Neutrophil (primary cell): ENCODE measurements around the gene MT1X.

Experiments
- H3K27ac ChIP-seq: fragments of 200-600 bp; sonication (generic); 2 replicates; pipeline ENCODE4 v1.5.1; 2016; ENCODE audit warnings: mild to moderate bottlenecking, moderate library complexity
- H3K27me3 ChIP-seq: fragments of 200-600 bp; sonication (generic); 2 replicates; pipeline ENCODE4 v1.6.0; 2016; ENCODE audit warnings: mild to moderate bottlenecking
- H3K36me3 ChIP-seq: fragments of 200-600 bp; sonication (generic); 2 replicates; pipeline ENCODE4 v1.5.1; 2017
- H3K4me1 ChIP-seq, 2 experiments: fragments of 200-600 bp in 1 of 2; sonication (generic) in 1 of 2; 1 replicate in 1 of 2; 2 replicates in 1 of 2; pipeline versions ENCODE4 v1.5.1 to v1.6.1; 2013 to 2016; ENCODE audit warnings: low read depth in 1 of 2, low read length in 1 of 2, mild to moderate bottlenecking in 1 of 2, moderate library complexity in 1 of 2; ENCODE audit not compliant: control insufficient read depth in 1 of 2, insufficient read depth in 1 of 2
- H3K4me3 ChIP-seq, 2 experiments: fragments of 200-600 bp in 1 of 2; sonication (generic) in 1 of 2; 1 replicate in 1 of 2; 2 replicates in 1 of 2; pipeline ENCODE4 v1.5.1; 2013 to 2016; ENCODE audit warnings: low read depth in 1 of 2, low read length in 1 of 2, mild to moderate bottlenecking in 1 of 2, moderate library complexity in 1 of 2
- H3K9me3 ChIP-seq: fragments of 200-600 bp; sonication (generic); 2 replicates; pipeline ENCODE4 v1.5.1; 2016
- TF ChIP-seq, protein P1 (sequence below): fragments of 200-600 bp; sonication (generic); IDR thresholded peaks from 2 replicates; pipeline ENCODE4 v1.5.1; 2016; ENCODE audit warnings: antibody characterized with exemption

MT1X gene

DNA sequence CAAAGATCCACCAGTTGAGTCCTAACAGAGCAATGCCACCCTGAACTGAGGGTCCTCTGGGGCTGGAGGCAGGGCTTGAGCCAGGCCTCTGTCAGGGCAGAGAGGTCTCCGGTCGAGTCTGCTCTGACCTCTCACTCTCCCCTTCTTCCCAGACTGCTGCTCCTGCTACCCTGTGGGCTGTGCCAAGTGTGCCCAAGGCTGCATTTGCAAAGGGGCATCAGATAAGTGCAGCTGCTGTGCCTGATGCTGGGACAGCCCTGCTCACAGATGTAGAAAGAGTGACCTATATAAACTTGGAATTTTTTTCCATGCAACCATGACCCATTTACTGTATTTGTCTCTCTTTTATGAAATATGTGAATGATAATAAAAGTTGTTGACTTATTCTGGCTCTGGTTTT, 33.0 kb upstream of the MT1X start:
- H3K9me3 ChIP-seq = no peaks in the 10 kb centered on the region
- no peak overlapping the region for H3K4me3 ChIP-seq
- H3K27me3 ChIP-seq = peaks cover 98% of the 10 kb centered on the region
- TF ChIP-seq, protein P1, sequence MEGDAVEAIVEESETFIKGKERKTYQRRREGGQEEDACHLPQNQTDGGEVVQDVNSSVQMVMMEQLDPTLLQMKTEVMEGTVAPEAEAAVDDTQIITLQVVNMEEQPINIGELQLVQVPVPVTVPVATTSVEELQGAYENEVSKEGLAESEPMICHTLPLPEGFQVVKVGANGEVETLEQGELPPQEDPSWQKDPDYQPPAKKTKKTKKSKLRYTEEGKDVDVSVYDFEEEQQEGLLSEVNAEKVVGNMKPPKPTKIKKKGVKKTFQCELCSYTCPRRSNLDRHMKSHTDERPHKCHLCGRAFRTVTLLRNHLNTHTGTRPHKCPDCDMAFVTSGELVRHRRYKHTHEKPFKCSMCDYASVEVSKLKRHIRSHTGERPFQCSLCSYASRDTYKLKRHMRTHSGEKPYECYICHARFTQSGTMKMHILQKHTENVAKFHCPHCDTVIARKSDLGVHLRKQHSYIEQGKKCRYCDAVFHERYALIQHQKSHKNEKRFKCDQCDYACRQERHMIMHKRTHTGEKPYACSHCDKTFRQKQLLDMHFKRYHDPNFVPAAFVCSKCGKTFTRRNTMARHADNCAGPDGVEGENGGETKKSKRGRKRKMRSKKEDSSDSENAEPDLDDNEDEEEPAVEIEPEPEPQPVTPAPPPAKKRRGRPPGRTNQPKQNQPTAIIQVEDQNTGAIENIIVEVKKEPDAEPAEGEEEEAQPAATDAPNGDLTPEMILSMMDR = no peak
- H3K36me3 ChIP-seq = no peaks in the 10 kb centered on the region
- H3K27ac ChIP-seq = no peak overlapping the region
- no peaks in the 10 kb centered on the region for H3K4me1 ChIP-seq

DNA sequence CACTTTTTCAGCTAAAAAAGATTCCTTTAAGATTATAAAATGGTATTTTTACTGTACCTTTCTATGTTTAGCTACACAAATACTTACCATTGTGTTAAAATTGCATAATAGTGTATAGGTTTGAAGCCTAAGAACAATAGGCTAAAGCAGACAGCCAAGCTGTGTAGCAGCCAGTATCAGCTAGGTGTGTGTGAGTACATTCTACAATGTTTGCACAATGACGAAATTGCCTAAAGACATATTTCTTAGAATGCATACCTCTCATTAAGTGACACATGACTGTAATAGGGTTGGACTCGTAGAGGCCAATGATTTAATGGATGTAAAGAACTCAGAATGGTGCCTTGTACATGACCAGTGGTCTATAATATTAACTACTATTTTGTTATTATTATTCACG, 32.5 kb upstream of the MT1X start:
- Histone ChIP-seq H3K9me3 (no peaks in the 10 kb centered on the region), H3K36me3 (no peaks in the 10 kb centered on the region), H3K4me3 (no peak overlapping the region), H3K27ac (no peak overlapping the region), H3K4me1 (no peaks in the 10 kb centered on the region), H3K27me3 (peaks cover 97% of the 10 kb centered on the region)
- TF ChIP-seq, protein P1 = no peak

DNA sequence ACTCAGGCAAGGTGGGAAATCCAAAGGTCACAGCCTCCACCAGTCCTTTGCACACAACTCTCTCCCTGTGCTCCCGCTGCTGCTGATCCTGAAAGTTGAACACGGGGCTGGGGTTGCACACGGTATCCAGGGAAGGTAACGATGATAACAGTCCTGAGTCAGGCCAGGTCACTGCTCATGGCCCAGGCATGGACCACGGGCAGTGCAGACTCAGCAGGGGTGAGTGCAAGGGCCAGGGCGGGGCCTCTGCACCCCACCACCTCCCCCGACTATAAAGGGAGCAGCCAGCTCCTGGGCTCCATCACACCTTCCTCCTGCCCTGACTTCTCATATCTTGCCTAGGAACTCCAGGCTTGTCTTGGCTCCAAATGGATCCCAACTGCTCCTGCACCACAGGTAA, 30.7 kb upstream of the MT1X start, which contains the start of gene MT1B:
Gene MT1B, plus strand, starts transcription at position 301 of the 400 bp plus-strand sequence. Its CDS starts 68 bp downstream, at position 369.
- H3K27me3 ChIP-seq = peaks cover 97% of the 10 kb centered on the region
- H3K36me3 ChIP-seq = no peaks in the 10 kb centered on the region
- no peak within 1 kb of the TSS for H3K4me3 ChIP-seq
- no peaks in the 10 kb centered on the region for H3K4me1 ChIP-seq
- TF ChIP-seq, protein P1 = no peak
- H3K27ac ChIP-seq = no peak within 1 kb of the TSS
- H3K9me3 ChIP-seq = no peaks in the 10 kb centered on the region

DNA sequence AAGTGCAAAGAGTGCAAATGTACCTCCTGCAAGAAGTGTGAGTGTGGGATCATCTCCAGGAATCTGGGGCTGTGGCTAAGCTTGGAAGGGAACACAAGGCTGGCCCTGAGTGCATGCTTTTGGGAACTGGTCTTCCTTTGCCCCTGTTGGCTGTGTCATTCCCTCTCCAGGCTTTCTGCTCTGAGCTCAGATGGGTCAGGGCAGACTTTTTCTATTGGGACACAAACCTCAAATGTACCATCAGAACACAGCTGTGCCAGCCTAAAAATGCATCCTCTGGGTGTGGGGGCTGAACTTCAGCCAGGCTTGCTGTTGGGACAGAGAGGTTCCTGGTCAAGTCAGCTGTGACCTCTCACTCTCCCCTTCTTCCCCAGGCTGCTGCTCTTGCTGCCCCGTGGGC, 29.7 kb upstream of the MT1X start:
- TF ChIP-seq, protein P1 = no peak
- H3K27me3 ChIP-seq = peaks cover 92% of the 10 kb centered on the region
- no peak overlapping the region for H3K4me3 ChIP-seq

DNA sequence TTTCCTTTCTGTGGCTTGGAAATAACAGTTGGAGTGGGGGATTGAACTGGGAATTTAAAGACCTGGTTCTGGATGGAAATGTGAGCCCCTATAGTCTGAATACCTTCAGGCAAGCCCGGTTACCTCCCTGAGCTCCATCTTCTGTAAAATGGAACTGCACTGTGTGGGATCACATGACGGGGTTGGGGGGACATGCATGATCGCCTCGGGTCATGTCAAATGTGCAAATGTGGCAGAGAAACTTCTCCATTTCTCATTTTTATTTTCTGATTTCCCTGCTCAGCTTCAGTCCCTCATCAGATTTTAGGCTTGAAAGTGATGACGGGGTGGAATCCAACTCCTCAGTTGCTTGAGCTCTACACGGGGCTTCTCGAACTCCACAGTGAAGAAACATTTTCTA, 29.1 kb upstream of the MT1X start:
- TF ChIP-seq, protein P1 = no peak
- peaks cover 7 to 9% of the 10 kb centered on the region in 2 experiments for H3K4me1 ChIP-seq
- H3K9me3 ChIP-seq = no peaks in the 10 kb centered on the region
- H3K27me3 ChIP-seq = peaks cover 88% of the 10 kb centered on the region
- H3K4me3 ChIP-seq = no peak overlapping the region
- no peaks in the 10 kb centered on the region for H3K36me3 ChIP-seq
- H3K27ac ChIP-seq = no peak overlapping the region

More for the DNA sequence above, 29.7 kb upstream of the MT1X start:
- Histone ChIP-seq H3K36me3 (no peaks in the 10 kb centered on the region), H3K4me1 (peaks cover under 1 to 4% of the 10 kb centered on the region in 2 experiments), H3K9me3 (no peaks in the 10 kb centered on the region), H3K27ac (no peak overlapping the region)
